NCI-H446 (cell line): ENCODE data around the gene FNDC3B.
"Not testable (repeated sequence)": the region's sequence is repeated elsewhere in the genome, so short reads cannot be mapped to it uniquely, and the experiment has no call there.

Experiments used
- DNase-seq, 2 experiments: peaks; one replicate each; lab custom pipeline; 2025; lab: John Stamatoyannopoulos, UW

The FNDC3B gene

GRCh38 chr3:172039436-172040077, at the start of gene FNDC3B:
TSS of gene FNDC3B (plus strand) at chr3:172039578. CDS start at chr3:172112480, 72,902 bp downstream.
- peak; percentile 89 to 97 for DNase-seq

GRCh38 chr3:171990239-171990638, 49.1 kb upstream of the FNDC3B start:
- DNase-seq = not testable (repeated sequence)

GRCh38 chr3:171991166-171991565, 48.2 kb upstream of the FNDC3B start:
- DNase-seq = no peak

GRCh38 chr3:171994646-171995428, 44.5 kb upstream of the FNDC3B start:
- peak in 1 of 2 experiments; percentile 3 for DNase-seq

GRCh38 chr3:171995486-171995885, 43.9 kb upstream of the FNDC3B start:
- no peak for DNase-seq

- DNase-seq = no peak
Measured at GRCh38 chr3:171996178-171996817, 43.1 kb upstream of the FNDC3B start.

- not testable (repeated sequence) for DNase-seq
Measured at GRCh38 chr3:171998731-171999130, 40.6 kb upstream of the FNDC3B start.

GRCh38 chr3:172001616-172002015, 37.8 kb upstream of the FNDC3B start:
- DNase-seq = not testable (repeated sequence)

- no peak for DNase-seq
Measured at GRCh38 chr3:172002512-172003078, 36.8 kb upstream of the FNDC3B start.

- no peak for DNase-seq
Measured at GRCh38 chr3:172003146-172003545, 36.2 kb upstream of the FNDC3B start.

- DNase-seq = no peak
Measured at GRCh38 chr3:172007065-172007370, 32.4 kb upstream of the FNDC3B start.

- DNase-seq = no peak
Measured at GRCh38 chr3:172009803-172010202, 29.6 kb upstream of the FNDC3B start.

GRCh38 chr3:172012775-172013174, 26.6 kb upstream of the FNDC3B start:
- no peak for DNase-seq

GRCh38 chr3:172014145-172014544, 25.2 kb upstream of the FNDC3B start:
- DNase-seq = no peak

GRCh38 chr3:172018364-172018763, 21.0 kb upstream of the FNDC3B start:
- no peak for DNase-seq

GRCh38 chr3:172020763-172021162, 18.6 kb upstream of the FNDC3B start:
- DNase-seq = no peak

- peak in 1 of 2 experiments; percentile 15 for DNase-seq
Measured at GRCh38 chr3:172021164-172021563, 18.2 kb upstream of the FNDC3B start.

GRCh38 chr3:172021859-172022258, 17.5 kb upstream of the FNDC3B start:
- no peak for DNase-seq

- DNase-seq = no peak
Measured at GRCh38 chr3:172023915-172024314, 15.5 kb upstream of the FNDC3B start.

- DNase-seq = no peak
Measured at GRCh38 chr3:172024679-172025078, 14.7 kb upstream of the FNDC3B start.

GRCh38 chr3:172029425-172030098, 9.8 kb upstream of the FNDC3B start:
- no peak for DNase-seq

GRCh38 chr3:172030181-172030580, 9.2 kb upstream of the FNDC3B start:
- no peak for DNase-seq
